Amniotic epithelial cell (primary cell): ENCODE data around the gene CAPN11.
"Not testable (repeated sequence)": the region's sequence is repeated elsewhere in the genome, so short reads cannot be mapped to it uniquely, and the experiment has no call there.

Experiments used
- DNase-seq: peaks from one replicate; pipeline ENCODE4 v3.0.0-alpha.2; 2010; ENCODE audit warnings: low read depth

CAPN11 gene

GRCh38 chr6:44228433-44228832 is 69.8 kb downstream of the CAPN11 start:
- DNase-seq = no peak

GRCh38 chr6:44228836-44229235 is 70.2 kb downstream of the CAPN11 start:
- no peak for DNase-seq

GRCh38 chr6:44229376-44230033 is 70.9 kb downstream of the CAPN11 start:
- DNase-seq = no peak

- no peak for DNase-seq
Observed at GRCh38 chr6:44230034-44230675, 71.5 kb downstream of the CAPN11 start.

GRCh38 chr6:44231426-44231825 is 72.8 kb downstream of the CAPN11 start:
- not testable (repeated sequence) for DNase-seq

GRCh38 chr6:44232676-44233566 is 74.3 kb downstream of the CAPN11 start:
- no peak for DNase-seq

GRCh38 chr6:44233567-44234100 is 75.0 kb downstream of the CAPN11 start:
- no peak for DNase-seq
